Measurements from ENCODE around the gene AFF1. TPM values are rescaled to one million over a fixed set of nuclear protein-coding genes. Genes with fewer than 3 reads are reported as not detected.
A peak's percentile ranks its signal among the peaks of the same experiment; 100 is the strongest.

The AFF1 gene
- total and polyA plus RNA-seq, 4 donors, result 4.8 to 107 (median 57.3) TPM

DNA sequence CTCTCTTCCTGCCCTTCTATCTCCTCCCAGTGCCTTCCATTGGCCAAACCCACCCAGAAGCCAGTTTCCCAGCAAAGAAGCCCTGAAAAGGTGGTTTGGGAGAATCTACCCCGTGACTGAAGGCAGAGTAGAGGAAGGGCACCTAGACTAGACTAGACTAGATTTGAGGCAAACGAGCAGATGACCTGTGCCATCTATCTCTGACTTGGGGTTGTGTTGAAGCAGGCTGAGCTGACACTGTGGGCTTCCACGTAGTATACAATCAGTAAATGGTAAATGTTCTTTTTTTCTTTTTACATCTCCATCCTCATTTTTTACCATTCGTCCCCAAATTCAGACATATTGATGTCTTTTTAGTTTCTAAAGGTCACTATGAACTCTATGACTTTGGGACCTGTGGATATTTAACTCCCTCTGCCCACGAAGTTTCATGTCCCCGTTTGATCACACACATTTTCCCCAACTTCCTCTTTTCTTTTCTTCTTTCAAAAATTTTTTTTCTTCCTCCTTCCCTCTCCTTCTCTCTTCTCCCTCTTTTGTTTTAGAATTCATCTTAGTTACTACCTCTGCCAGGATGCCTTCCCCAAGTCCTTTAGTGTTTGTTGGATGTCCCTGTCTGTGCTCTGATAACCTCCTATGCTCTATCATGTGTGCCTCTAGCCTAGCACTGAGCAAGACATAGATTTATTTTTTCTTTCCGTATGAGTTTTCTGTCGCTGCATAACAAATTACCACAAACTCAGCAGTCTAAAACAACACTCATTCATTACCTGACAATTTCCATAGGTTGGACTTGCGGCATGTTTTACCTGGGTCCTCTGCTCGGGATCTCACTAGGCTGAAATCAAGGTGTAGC, 6.2 kb upstream of the AFF1 start:
- Histone ChIP-seq H3K27ac (ENCODE audit: low read depth in 1 of 2, low read length in 2 of 2) (no peak overlapping the region), H3K27me3 (ENCODE audit: control insufficient read depth in 1 of 2, insufficient read depth in 2 of 2, low read length in 1 of 2) (no peaks in the 10 kb centered on the region), H3K9me3 (ENCODE audit: control insufficient read depth, low read length) (no peaks in the 10 kb centered on the region), H3K4me1 (ENCODE audit: control insufficient read depth in 1 of 2, insufficient read depth in 2 of 2, low read length in 2 of 2) (peaks cover 0 to under 1% of the 10 kb centered on the region in 2 donors), H3K36me3 (ENCODE audit: control insufficient read depth in 1 of 2, insufficient read depth in 2 of 2, low read length in 1 of 2) (no peaks in the 10 kb centered on the region), H3K4me3 (ENCODE audit: low read length in 2 of 2) (no peak overlapping the region)
- intact Hi-C loops (cut with DNase I), result no loop called here
- ATAC-seq (ENCODE audit: low FRiP score) (peak; percentile 33), DNase-seq (no peak)
- 86 to 88% methylated on average over 10 of the region's 10 CpGs for WGBS, 2 donors

DNA sequence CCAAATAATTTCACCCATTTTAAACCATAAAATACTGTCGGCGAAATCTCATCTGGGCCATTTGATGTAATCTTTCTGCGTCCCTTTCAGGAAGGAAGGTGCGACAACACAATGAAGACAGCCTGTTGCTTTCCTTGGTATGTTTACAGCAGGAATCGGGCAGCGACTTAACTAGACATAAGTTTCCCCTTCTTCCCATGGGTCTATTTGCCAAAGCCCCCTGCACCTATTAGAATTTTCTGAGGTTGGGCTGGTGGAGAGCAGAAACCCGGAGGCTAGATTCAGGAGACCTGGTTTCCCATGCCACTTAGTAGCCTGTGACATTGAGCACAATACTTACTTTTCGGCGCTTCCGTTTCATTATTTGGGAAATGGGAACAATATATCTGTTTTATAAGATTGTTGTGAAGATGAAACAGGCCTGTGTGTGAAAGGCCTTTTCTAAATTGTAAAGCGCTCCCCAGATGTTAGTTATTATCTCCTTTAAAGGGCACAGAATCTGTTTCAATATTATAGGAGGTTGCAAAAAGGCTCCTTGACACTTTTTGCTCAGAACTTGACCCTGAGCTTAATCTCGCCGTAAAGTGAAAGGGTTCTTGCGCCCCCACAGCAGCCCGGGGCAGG, 552 bp upstream of the AFF1 start:
- DNase-seq (no peak), ATAC-seq (ENCODE audit: low FRiP score) (no peak)
- Histone ChIP-seq H3K9me3 (ENCODE audit: control insufficient read depth, low read length) (no peaks in the 10 kb centered on the region), H3K27me3 (ENCODE audit: control insufficient read depth in 1 of 2, insufficient read depth in 2 of 2, low read length in 1 of 2) (no peaks in the 10 kb centered on the region), H3K4me1 (ENCODE audit: control insufficient read depth in 1 of 2, insufficient read depth in 2 of 2, low read length in 2 of 2) (peaks cover 2 to 3% of the 10 kb centered on the region in 2 donors), H3K27ac (ENCODE audit: low read depth in 1 of 2, low read length in 2 of 2) (peak overlapping the region; percentile 46 to 94), H3K4me3 (ENCODE audit: low read length in 2 of 2) (peak overlapping the region; percentile 58 to 99), H3K36me3 (ENCODE audit: control insufficient read depth in 1 of 2, insufficient read depth in 2 of 2, low read length in 1 of 2) (no peaks in the 10 kb centered on the region)
- intact Hi-C loops (cut with DNase I), result loop anchor here (5.0 to 10.0 kb wide), 2 partner anchors 168 to 191 kb away; no protein-coding TSS in a partner anchor
- 6 to 7% methylated on average over 15 of the region's 15 CpGs for WGBS, 2 donors

DNA sequence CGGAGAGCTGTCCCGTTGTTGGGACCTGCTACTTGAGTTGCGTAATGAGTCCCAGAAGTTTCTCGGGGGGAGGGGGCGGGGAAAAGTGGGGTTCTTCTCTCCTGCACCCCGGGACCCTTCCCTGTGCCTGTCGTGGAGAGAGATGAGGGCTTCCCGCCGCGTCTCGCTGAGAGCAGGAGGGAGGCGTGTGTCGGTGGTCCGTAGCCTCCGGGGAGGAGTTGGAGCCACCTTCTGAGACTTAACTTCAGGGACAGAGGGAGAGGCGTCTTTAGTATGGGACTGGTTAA, 698 bp downstream of the AFF1 start:
- intact Hi-C loops (cut with DNase I), result loop anchor here (5.0 to 10.0 kb wide), 3 partner anchors 72 to 189 kb away; no protein-coding TSS in a partner anchor
- Histone ChIP-seq H3K27ac (ENCODE audit: low read depth in 1 of 2, low read length in 2 of 2) (peak overlapping the region in 1 of 2 donors; percentile 93), H3K4me1 (ENCODE audit: control insufficient read depth in 1 of 2, insufficient read depth in 2 of 2, low read length in 2 of 2) (peaks cover 2 to 3% of the 10 kb centered on the region in 2 donors), H3K4me3 (ENCODE audit: low read length in 2 of 2) (peak overlapping the region; percentile 59 to 88), H3K27me3 (ENCODE audit: control insufficient read depth in 1 of 2, insufficient read depth in 2 of 2, low read length in 1 of 2) (no peaks in the 10 kb centered on the region), H3K36me3 (ENCODE audit: control insufficient read depth in 1 of 2, insufficient read depth in 2 of 2, low read length in 1 of 2) (no peaks in the 10 kb centered on the region), H3K9me3 (ENCODE audit: control insufficient read depth, low read length) (no peaks in the 10 kb centered on the region)
- ATAC-seq (ENCODE audit: low FRiP score) (peak; percentile 30), DNase-seq (no peak)
- 2 to 3% methylated on average over 16 of the region's 16 CpGs for WGBS, 2 donors

DNA sequence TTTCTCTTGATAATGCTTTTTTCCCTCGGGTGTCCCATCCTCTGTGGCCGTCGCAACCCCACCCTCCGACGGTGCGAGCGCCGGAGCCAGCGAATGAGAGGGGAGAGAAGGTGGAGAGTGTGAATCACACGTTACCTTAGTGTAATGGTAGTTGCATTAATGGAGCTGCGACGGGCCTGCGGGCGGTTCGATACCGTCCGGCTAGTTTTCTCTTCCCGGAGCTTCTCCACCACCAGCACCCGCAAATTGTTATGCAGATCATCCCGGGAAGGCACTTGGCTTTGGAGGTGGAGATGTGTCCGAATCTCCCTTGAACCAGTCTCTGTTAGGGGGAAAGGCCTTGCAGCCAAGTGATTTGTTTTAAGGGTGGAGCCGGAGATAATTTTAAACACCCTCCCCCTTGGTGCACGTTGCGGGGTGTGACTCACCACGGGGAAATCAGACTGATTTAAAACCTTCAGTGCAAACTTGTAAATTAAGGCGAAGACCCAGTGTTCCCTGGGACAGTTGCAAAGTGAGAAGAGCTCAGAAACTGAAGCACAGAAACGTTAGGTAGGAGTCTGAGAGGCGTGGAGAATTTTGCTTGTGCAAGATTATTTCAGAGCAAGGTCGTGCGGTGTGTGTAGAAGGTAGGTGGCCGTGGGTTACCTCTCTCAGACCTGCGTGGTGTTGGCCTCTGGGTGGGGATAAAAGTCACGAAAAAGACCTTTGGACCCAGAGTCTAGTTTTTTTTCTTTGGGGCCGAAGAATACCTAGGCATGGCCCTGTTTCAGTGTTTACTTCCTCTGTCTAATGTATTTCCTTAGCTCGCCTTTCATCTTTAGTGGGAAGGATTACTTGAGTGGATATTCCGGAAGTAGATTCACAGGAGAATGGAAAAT, 1.3 kb downstream of the AFF1 start:
- no peaks in the 10 kb centered on the region for H3K9me3 ChIP-seq (ENCODE audit: control insufficient read depth, low read length)
- ATAC-seq (ENCODE audit: low FRiP score) (peak; percentile 77), DNase-seq (peak; percentile 78 to 85)
- peak overlapping the region; percentile 59 to 88 for H3K4me3 ChIP-seq (ENCODE audit: low read length in 2 of 2)
- H3K27ac ChIP-seq (ENCODE audit: low read depth in 1 of 2, low read length in 2 of 2), result peak overlapping the region in 1 of 2 donors; percentile 93
- 22 to 23% methylated on average over 33 to 36 of the region's 36 CpGs for WGBS, 2 donors
- intact Hi-C loops (cut with DNase I), result loop anchor here (5.0 to 10.0 kb wide), 3 partner anchors 71 to 189 kb away; no protein-coding TSS in a partner anchor
- H3K36me3 ChIP-seq (ENCODE audit: control insufficient read depth in 1 of 2, insufficient read depth in 2 of 2, low read length in 1 of 2), result no peaks in the 10 kb centered on the region
- no peaks in the 10 kb centered on the region for H3K27me3 ChIP-seq (ENCODE audit: control insufficient read depth in 1 of 2, insufficient read depth in 2 of 2, low read length in 1 of 2)
- peaks cover 2 to 3% of the 10 kb centered on the region in 2 donors for H3K4me1 ChIP-seq (ENCODE audit: control insufficient read depth in 1 of 2, insufficient read depth in 2 of 2, low read length in 2 of 2)

DNA sequence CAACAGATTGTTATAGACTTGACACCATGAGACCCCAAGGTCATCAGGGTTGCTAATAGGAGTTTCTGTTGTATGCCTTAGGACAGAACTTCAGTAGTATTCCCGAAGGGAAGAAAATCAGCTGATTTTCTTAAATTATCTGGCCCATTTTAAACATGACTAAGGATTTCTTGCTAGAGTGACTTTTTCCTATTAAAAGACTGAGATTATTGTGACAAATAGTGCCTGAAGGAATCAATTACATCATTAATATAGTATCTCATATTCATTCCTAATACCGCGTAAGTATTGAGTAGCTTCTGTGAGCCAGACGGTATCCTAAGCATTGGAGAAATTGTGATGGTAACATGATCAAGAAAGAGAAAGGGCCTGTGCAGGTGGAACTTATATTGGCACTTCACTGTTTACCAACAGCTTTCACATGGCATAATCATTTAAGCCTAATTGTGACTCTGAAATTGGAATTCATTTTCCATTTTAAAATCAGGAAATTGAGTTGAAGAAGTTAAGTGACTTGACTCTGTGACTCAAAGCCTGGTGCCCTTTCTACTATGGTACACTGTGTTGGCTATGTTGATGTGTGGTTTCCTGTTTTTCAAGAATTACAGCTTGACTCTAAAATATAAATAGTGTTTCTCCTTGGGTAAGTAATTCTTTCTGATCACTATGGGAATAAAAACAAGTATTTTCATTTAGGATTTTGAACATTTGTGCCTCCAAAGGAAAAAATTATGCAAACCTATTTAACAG, 4.1 kb downstream of the AFF1 start:
- 84 to 87% methylated on average over 4 of the region's 4 CpGs for WGBS, 2 donors
- no peak for ATAC-seq (ENCODE audit: low FRiP score)
- Histone ChIP-seq H3K9me3 (ENCODE audit: control insufficient read depth, low read length) (no peaks in the 10 kb centered on the region), H3K27ac (ENCODE audit: low read depth in 1 of 2, low read length in 2 of 2) (no peak overlapping the region), H3K4me1 (ENCODE audit: control insufficient read depth in 1 of 2, insufficient read depth in 2 of 2, low read length in 2 of 2) (peaks cover 0 to 2% of the 10 kb centered on the region in 2 donors), H3K36me3 (ENCODE audit: control insufficient read depth in 1 of 2, insufficient read depth in 2 of 2, low read length in 1 of 2) (no peaks in the 10 kb centered on the region), H3K27me3 (ENCODE audit: control insufficient read depth in 1 of 2, insufficient read depth in 2 of 2, low read length in 1 of 2) (no peaks in the 10 kb centered on the region), H3K4me3 (ENCODE audit: low read length in 2 of 2) (no peak overlapping the region)
- no peak for DNase-seq
- intact Hi-C loops (cut with DNase I), result loop anchor here (5.0 to 10.0 kb wide), 3 partner anchors 68 to 186 kb away; no protein-coding TSS in a partner anchor

DNA sequence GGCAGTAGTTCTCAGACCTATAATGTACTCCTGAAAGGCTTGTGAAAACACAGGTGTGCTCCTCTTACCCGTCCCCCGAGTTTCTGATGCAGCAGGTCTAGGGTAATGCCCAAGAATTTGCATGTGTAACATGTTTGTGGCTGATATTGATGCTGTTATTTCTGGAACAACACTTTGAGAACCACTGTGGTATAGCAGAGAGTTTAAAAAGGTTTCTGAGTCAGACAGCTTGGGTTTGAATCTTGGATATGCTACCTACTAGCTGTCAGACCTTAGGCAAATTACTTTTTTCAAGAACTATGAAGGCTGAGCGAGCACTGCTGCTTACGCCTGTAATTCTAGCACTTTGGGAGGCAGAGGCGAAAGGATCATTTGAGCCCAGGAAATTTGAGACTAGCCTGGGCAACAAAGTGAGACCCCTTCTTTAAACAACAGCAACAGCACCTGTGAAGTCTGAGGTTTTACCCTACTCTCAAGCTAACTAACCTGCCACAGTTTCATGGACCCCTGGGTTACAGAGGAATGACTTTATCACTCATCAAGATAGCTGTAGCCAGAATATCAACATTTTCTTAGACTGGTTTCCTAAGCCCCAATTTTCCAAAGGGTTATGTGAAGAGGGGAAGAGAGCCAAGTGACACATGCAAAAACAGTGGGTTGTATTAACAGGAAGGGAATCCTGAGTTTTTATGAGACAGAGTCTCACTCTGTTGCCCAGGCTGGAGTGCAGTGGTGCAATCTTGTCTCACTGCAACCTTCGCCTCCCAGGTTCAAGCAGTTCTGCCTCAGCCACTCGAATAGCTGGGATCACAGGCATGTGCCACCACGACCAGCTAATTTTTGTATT, 5.1 kb downstream of the AFF1 start:
- H3K27ac ChIP-seq (ENCODE audit: low read depth in 1 of 2, low read length in 2 of 2), result peak overlapping the region in 1 of 2 donors; percentile 47
- DNase-seq, result no peak
- H3K4me1 ChIP-seq (ENCODE audit: control insufficient read depth in 1 of 2, insufficient read depth in 2 of 2, low read length in 2 of 2), result no peaks in the 10 kb centered on the region
- intact Hi-C loops (cut with DNase I), result loop anchor here (5.0 to 10.0 kb wide), 3 partner anchors 67 to 185 kb away; no protein-coding TSS in a partner anchor
- WGBS, 2 donors, result 52 to 76% methylated on average over 8 of the region's 8 CpGs
- no peak for ATAC-seq (ENCODE audit: low FRiP score)
- no peaks in the 10 kb centered on the region for H3K9me3 ChIP-seq (ENCODE audit: control insufficient read depth, low read length)
- no peaks in the 10 kb centered on the region for H3K36me3 ChIP-seq (ENCODE audit: control insufficient read depth in 1 of 2, insufficient read depth in 2 of 2, low read length in 1 of 2)
- no peaks in the 10 kb centered on the region for H3K27me3 ChIP-seq (ENCODE audit: control insufficient read depth in 1 of 2, insufficient read depth in 2 of 2, low read length in 1 of 2)
- no peak overlapping the region for H3K4me3 ChIP-seq (ENCODE audit: low read length in 2 of 2)

DNA sequence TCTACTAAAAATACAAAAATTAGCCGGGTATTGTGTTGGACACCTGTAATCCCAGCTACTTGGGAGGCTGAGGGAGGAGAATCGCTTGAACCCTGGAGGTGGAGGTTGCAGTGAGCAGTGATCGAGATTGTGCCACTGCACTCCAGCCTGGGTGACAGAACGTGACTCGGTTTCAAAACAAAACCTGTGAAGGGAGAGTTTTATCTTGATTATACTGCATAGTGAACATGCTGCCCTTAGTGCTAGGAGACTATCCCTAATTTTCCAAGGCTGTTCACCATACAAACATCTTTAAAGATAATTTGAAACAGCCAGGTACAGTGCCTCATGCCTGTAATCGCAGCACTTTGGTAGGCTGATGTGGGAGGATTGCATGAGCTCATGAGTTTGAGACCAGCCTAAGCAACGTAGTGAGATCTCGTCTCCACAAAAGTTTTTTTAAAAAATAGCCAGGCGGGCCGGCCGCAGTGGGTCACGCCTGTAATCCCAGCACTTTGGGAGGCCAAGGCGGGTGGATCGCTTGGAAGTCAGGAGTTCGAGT, 6.2 kb downstream of the AFF1 start:
- DNase-seq (no peak), ATAC-seq (ENCODE audit: low FRiP score) (no peak)
- no peaks in the 10 kb centered on the region for H3K4me1 ChIP-seq (ENCODE audit: control insufficient read depth in 1 of 2, insufficient read depth in 2 of 2, low read length in 2 of 2)
- no peaks in the 10 kb centered on the region for H3K36me3 ChIP-seq (ENCODE audit: control insufficient read depth in 1 of 2, insufficient read depth in 2 of 2, low read length in 1 of 2)
- intact Hi-C loops (cut with DNase I), result no loop called here
- no peak overlapping the region for H3K27ac ChIP-seq (ENCODE audit: low read depth in 1 of 2, low read length in 2 of 2)
- 89 to 94% methylated on average over 15 of the region's 15 CpGs for WGBS, 2 donors
- no peaks in the 10 kb centered on the region for H3K9me3 ChIP-seq (ENCODE audit: control insufficient read depth, low read length)
- H3K27me3 ChIP-seq (ENCODE audit: control insufficient read depth in 1 of 2, insufficient read depth in 2 of 2, low read length in 1 of 2), result no peaks in the 10 kb centered on the region
- H3K4me3 ChIP-seq (ENCODE audit: low read length in 2 of 2), result no peak overlapping the region
